MCF 10A (cell line): ENCODE data around the gene TSR1. TPM values are rescaled to one million over a fixed set of nuclear protein-coding genes. Genes with fewer than 3 reads are reported as not detected.

Experiments used
- BruUV-seq: library from RNA; stranded (reverse); fragments of 400-500 nt; replicated peaks from 2 replicates; lab custom pipeline; 2021; lab: Mats Ljungman, UMichigan
- CTCF ChIA-PET: fragments of 300-600 bp; sonication (Branson Sonifier 250); formaldehyde crosslinking; extraction: SDS; loops from one replicate; lab custom pipeline; 2021; ENCODE audit warnings: antibody characterized with exemption, inconsistent platforms; lab: Yijun Ruan, JAX
- POLR2A ChIA-PET: fragments of 300-600, 350-650 bp; sonication (Branson Sonifier 250); formaldehyde crosslinking; extraction: SDS; loops from one replicate; lab custom pipeline; 2020; ENCODE audit warnings: antibody characterized with exemption, inconsistent platforms; lab: Yijun Ruan, JAX
- DNase-seq: peaks from one replicate; pipeline ENCODE4 v3.0.0-alpha.2; 2018; ENCODE audit not compliant: unreplicated experiment
- H3K27ac Mint-ChIP-seq: one replicate; pipeline ENCODE4 v1.8.0; 2022; ENCODE audit warnings: mild to moderate bottlenecking, low read depth, mixed read lengths; ENCODE audit not compliant: unreplicated experiment
- H3K27me3 Mint-ChIP-seq: one replicate; pipeline ENCODE4 v1.8.0; 2022; ENCODE audit warnings: mixed read lengths; ENCODE audit not compliant: insufficient read depth, unreplicated experiment
- H3K36me3 Mint-ChIP-seq: one replicate; pipeline ENCODE4 v1.8.0; 2022; ENCODE audit warnings: mild to moderate bottlenecking, moderate library complexity, mixed read lengths; ENCODE audit not compliant: insufficient read depth, unreplicated experiment
- H3K4me1 Mint-ChIP-seq: one replicate; pipeline ENCODE4 v1.8.0; 2022; ENCODE audit warnings: mixed read lengths; ENCODE audit not compliant: insufficient read depth, unreplicated experiment
- H3K4me3 Mint-ChIP-seq: one replicate; pipeline ENCODE4 v1.8.0; 2022; ENCODE audit warnings: mild to moderate bottlenecking, moderate library complexity, mixed read lengths; ENCODE audit not compliant: unreplicated experiment
- H3K9me3 Mint-ChIP-seq: one replicate; pipeline ENCODE4 v1.8.0; 2022; ENCODE audit warnings: mixed read lengths; ENCODE audit not compliant: unreplicated experiment
- CTCF ChIP-seq: fragments of 200-600 bp; IDR thresholded peaks from one replicate; pipeline ENCODE4 v1.8.0; 2022; ENCODE audit warnings: antibody characterized with exemption, mild to moderate bottlenecking; ENCODE audit not compliant: unreplicated experiment
- intact Hi-C: fragments of 100-400 bp; cut with micrococcal nuclease; formaldehyde crosslinking; loops from 2 replicates; pipeline ENCODE4 v1.14.1; 2022
- total RNA-seq: library from RNA; stranded (reverse); gene quantifications from 2 replicates; pipeline ENCODE4 v1.2.3, GENCODE V29; 2022

TSR1 gene
- total RNA-seq, 1 experiment from 2014 or later = 61.5 TPM

- BruUV-seq = no TSS peak
- POLR2A ChIA-PET = interaction anchor here (0.8 to 1.2 kb wide), 3 partner anchors 8 to 13 kb away, joined by 3 to 4 read pairs (median 4); partner anchors contain the start of genes SMG6 and SRR
- DNase-seq = no peak
- H3K4me1 Mint-ChIP-seq = peaks cover 28% of the 10 kb centered on the region
- no peaks in the 10 kb centered on the region for H3K27me3 Mint-ChIP-seq
- TF ChIP-seq CTCF = no peak
- peaks cover 67% of the 10 kb centered on the region for H3K36me3 Mint-ChIP-seq
- CTCF ChIA-PET = interaction anchor here (0.5 to 0.8 kb wide), 2 partner anchors 9 to 241 kb away, joined by 3 to 6 read pairs; partner anchors contain the start of gene HIC1
- intact Hi-C loops = no loop called here
- no peak overlapping the region for H3K4me3 Mint-ChIP-seq
- H3K27ac Mint-ChIP-seq = no peak overlapping the region
- H3K9me3 Mint-ChIP-seq = no peaks in the 10 kb centered on the region
These were observed 40.7 kb downstream of the TSR1 start for GRCh38 chr17:2295575-2295974.

- H3K27me3 Mint-ChIP-seq = no peaks in the 10 kb centered on the region
- H3K4me3 Mint-ChIP-seq = no peak overlapping the region
- ChIA-PET POLR2A (interaction anchor here (0.6 to 3.6 kb wide), 2 partner anchors 11 to 13 kb away, joined by 3 to 20 read pairs; partner anchors contain the start of genes SMG6 and SRR), CTCF (no interaction called here)
- peaks cover 16% of the 10 kb centered on the region for H3K4me1 Mint-ChIP-seq
- H3K9me3 Mint-ChIP-seq = no peaks in the 10 kb centered on the region
- no TSS peak for BruUV-seq
- intact Hi-C loops = no loop called here
- no peak for TF ChIP-seq CTCF
- no peak overlapping the region for H3K27ac Mint-ChIP-seq
- no peak for DNase-seq
- peaks cover 72% of the 10 kb centered on the region for H3K36me3 Mint-ChIP-seq
These were observed 44.2 kb downstream of the TSR1 start for GRCh38 chr17:2292100-2292499.

- BruUV-seq = no TSS peak
- Mint-ChIP-seq H3K4me3 (no peak overlapping the region), H3K27ac (no peak overlapping the region), H3K27me3 (no peaks in the 10 kb centered on the region), H3K4me1 (peaks cover 1% of the 10 kb centered on the region), H3K9me3 (no peaks in the 10 kb centered on the region), H3K36me3 (peaks cover 72% of the 10 kb centered on the region)
- no peak for DNase-seq
- intact Hi-C loops = no loop called here
- TF ChIP-seq CTCF = no peak
- CTCF ChIA-PET = interaction anchor here (1.3 kb wide), 1 partner anchor 235 kb away, joined by 3 read pairs; no protein-coding TSS in a partner anchor
- POLR2A ChIA-PET = no interaction called here
These were observed 46.3 kb downstream of the TSR1 start for GRCh38 chr17:2289878-2290478.

- no peak overlapping the region for H3K4me3 Mint-ChIP-seq
- no peak overlapping the region for H3K27ac Mint-ChIP-seq
- TF ChIP-seq CTCF = no peak
- BruUV-seq = no TSS peak
- intact Hi-C loops = no loop called here
- POLR2A ChIA-PET = interaction anchor here (0.8 to 2.4 kb wide), 4 partner anchors 12 to 53 kb away, joined by 3 to 9 read pairs (median 4); partner anchors contain the start of genes SMG6, SRR and TSR1
- H3K27me3 Mint-ChIP-seq = no peaks in the 10 kb centered on the region
- H3K36me3 Mint-ChIP-seq = peaks cover 76% of the 10 kb centered on the region
- CTCF ChIA-PET = interaction anchor here (0.5 to 4.0 kb wide), 9 partner anchors 14 to 229 kb away, joined by 3 to 17 read pairs (median 5); partner anchors contain the start of genes HIC1, SMG6 and SRR
- peaks cover 4% of the 10 kb centered on the region for H3K4me1 Mint-ChIP-seq
- no peak for DNase-seq
- no peaks in the 10 kb centered on the region for H3K9me3 Mint-ChIP-seq
These were observed 53.0 kb downstream of the TSR1 start for GRCh38 chr17:2283302-2283701.
